ENCODE measurements around the gene IYD.

DNA sequence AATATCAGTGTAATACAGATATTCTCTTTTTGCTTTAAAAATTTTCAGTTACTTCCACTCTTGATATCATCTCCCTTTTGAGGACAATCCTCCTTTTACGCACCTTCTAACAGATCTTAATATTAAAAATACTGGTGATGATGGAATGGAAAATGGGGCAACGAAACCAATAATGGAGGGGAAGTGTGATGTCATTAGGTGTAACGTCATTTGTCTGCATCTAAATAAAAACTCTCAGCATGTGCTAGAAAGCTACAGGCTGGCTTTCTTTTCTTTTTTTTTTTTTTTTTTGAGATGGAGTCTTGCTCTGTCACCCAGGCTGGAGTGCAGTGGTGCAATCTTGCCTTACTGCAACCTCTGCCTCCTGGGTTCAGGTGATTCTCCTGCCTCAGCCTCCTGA lies 66.5 kb downstream of the IYD start:
- TF ChIP-seq, protein P1, sequence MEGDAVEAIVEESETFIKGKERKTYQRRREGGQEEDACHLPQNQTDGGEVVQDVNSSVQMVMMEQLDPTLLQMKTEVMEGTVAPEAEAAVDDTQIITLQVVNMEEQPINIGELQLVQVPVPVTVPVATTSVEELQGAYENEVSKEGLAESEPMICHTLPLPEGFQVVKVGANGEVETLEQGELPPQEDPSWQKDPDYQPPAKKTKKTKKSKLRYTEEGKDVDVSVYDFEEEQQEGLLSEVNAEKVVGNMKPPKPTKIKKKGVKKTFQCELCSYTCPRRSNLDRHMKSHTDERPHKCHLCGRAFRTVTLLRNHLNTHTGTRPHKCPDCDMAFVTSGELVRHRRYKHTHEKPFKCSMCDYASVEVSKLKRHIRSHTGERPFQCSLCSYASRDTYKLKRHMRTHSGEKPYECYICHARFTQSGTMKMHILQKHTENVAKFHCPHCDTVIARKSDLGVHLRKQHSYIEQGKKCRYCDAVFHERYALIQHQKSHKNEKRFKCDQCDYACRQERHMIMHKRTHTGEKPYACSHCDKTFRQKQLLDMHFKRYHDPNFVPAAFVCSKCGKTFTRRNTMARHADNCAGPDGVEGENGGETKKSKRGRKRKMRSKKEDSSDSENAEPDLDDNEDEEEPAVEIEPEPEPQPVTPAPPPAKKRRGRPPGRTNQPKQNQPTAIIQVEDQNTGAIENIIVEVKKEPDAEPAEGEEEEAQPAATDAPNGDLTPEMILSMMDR (conservative IDR thresholded peaks at IDR 0.05 in 1 of 2, IDR thresholded peaks at IDR 0.05 in 1 of 2; ENCODE audit: extremely low read depth in 1 of 2, insufficient read depth in 1 of 2, low read depth in 1 of 2, low read length in 2 of 2): no peak
- TF ChIP-seq EZH2 (IDR thresholded peaks at IDR 0.05; ENCODE audit: borderline replicate concordance, low read length): no peak
